ENCODE results near the gene ARL5B.

The ARL5B gene

DNA sequence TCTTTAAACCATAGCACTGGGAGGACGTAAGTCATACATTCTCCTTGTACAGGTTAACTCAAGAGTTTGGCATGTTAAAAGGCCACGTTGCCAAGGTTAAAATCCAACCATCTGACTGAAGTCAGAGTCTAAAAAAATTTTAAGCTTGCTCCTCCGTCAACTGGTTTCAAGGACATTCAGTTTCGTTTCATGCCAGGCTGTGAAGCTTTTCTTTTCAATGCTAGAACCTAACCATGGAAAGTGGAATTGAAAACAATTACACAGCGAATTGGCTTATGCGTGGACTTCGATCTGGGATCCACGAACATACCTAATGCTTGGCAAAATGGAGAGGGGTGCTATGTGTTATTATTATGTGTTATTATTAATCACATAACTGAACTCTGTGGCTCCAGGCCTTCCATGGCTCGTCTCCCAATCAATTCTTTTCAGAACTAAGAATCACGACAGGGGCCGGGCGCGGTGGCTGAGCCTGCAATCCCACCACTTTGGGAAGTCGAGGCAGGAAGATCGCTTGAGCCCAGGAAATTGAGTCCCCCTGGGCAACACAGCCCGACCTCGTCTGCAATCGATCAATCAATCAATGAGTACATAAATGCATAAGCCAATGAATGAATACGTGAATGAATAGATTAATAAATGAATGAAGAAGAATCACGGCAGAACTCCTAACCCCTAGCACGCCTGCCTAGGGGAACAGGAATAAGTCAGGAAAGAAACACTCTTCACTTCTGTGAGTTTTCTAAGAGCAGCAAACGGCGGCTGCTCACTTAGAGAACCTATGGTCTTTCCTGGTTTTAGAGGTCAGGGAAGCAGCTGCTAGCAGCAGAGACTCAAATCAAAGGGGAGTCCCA, 733 bp upstream of the ARL5B start:
- H3K4me3 ChIP-seq (ENCODE audit: low read depth, low read length), result peak overlapping the region; percentile 93
- TF ChIP-seq, protein P1, sequence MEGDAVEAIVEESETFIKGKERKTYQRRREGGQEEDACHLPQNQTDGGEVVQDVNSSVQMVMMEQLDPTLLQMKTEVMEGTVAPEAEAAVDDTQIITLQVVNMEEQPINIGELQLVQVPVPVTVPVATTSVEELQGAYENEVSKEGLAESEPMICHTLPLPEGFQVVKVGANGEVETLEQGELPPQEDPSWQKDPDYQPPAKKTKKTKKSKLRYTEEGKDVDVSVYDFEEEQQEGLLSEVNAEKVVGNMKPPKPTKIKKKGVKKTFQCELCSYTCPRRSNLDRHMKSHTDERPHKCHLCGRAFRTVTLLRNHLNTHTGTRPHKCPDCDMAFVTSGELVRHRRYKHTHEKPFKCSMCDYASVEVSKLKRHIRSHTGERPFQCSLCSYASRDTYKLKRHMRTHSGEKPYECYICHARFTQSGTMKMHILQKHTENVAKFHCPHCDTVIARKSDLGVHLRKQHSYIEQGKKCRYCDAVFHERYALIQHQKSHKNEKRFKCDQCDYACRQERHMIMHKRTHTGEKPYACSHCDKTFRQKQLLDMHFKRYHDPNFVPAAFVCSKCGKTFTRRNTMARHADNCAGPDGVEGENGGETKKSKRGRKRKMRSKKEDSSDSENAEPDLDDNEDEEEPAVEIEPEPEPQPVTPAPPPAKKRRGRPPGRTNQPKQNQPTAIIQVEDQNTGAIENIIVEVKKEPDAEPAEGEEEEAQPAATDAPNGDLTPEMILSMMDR (IDR thresholded peaks at IDR 0.05; ENCODE audit: insufficient read depth, low read length, missing control alignments), result no peak
- DNase-seq (ENCODE audit: low read depth, low spot score), result no peak
- POLR2A ChIA-PET, result no interaction called here
- CTCF ChIA-PET, result no interaction called here

DNA sequence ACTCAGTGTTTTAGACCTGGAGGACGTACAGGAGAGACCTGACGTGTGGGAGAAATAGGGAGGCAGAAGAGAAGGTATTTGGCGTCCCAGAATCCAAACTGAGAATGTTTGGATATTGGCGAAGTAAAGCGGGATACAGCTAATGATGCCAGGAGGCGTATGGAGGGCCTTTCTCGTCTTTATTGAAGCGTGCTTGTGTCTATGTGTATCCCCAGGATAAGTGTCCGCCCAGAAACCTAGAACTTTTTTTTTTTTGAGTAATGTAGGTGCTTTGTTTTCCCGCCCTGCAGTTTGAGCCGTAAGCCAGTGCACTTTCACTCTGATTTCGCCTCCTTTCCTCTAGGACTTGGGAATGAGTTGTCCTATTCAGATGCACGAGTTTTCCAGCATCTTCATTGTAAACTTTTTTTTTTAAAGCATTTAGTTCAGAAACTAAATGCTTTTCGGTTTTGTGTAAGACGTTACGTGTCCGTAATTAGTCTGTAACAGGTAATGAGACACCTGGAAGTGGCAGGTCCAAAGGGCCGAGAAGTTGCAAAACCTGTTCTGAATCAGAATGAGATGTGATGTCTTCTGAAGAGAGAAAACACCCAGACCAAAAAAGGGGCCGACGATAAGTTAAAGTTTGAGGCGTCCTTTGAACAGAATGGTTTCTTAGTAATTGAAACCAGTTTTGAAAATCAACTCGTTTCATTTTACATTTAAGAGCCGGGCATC, 746 bp downstream of the ARL5B start:
- no peak for DNase-seq (ENCODE audit: low read depth, low spot score)
- ChIA-PET POLR2A (no interaction called here), CTCF (no interaction called here)
- peak overlapping the region; percentile 93 for H3K4me3 ChIP-seq (ENCODE audit: low read depth, low read length)
- TF ChIP-seq, protein P1 (IDR thresholded peaks at IDR 0.05; ENCODE audit: insufficient read depth, low read length, missing control alignments), result no peak

DNA sequence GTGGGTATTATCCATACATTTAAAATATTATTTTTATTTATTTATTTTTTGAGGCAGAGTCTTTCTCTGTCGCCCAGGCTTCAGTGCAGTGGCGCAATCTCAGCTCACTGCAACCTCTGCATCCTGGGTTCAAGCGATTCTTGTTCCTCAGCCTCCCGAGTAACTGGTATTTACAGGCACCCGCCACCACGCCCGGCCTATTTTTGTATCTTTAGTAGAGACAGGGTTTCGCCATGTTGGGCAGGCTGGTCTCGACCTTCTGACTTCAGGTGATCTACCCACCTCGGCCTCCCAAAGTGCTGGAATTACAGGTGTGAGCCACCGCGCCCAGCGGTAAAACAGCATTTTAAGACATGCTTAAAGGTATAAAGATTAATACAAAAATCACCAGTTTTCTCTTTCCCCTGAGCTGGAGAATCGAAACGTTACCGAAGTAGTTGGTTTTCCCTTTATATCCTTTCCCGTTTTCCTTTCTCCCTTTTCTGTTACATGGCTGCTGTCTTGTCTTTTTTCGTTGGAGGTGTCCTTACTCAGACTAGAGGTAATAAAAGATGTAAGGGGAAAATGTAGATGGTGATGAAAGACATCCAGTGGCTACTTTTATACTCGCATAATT, 1.7 kb downstream of the ARL5B start:
- POLR2A ChIA-PET, result no interaction called here
- CTCF ChIA-PET, result no interaction called here
- TF ChIP-seq, protein P1 (IDR thresholded peaks at IDR 0.05; ENCODE audit: insufficient read depth, low read length, missing control alignments), result no peak
- DNase-seq (ENCODE audit: low read depth, low spot score), result no peak
- peak overlapping the region; percentile 93 for H3K4me3 ChIP-seq (ENCODE audit: low read depth, low read length)

DNA sequence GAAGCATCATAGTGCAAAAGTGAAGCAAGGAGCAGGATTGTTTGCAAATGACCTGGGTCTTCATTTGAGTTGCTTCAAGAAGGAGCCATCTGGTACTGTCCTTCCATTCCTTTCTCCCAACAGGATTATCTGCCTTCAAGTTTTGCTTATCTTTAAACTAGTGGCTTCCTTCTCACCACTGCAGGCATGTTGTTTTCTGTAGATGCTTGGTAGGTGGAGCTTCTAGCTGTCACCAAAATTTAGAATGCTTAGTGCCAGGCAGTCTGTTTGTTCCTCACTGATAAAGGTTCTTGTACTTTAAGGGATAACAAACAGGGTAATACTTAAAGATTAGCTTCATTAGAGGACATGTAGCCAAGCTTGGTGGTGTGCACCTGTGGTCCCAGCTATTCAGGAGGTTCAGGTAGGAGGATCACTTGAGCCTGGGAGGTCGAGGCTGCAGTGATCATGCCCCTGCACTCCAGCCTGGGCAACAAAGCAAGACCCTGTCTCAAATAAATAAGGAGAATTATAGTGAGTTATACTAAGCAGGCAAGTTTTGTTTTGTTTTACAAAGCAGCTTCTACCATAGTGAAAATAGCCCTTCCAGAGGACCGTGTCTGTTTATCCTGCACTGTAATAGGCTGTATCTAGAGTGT, 5.7 kb downstream of the ARL5B start:
- TF ChIP-seq, protein P1 (IDR thresholded peaks at IDR 0.05; ENCODE audit: insufficient read depth, low read length, missing control alignments), result no peak
- CTCF ChIA-PET, result no interaction called here
- POLR2A ChIA-PET, result no interaction called here
- H3K4me3 ChIP-seq (ENCODE audit: low read depth, low read length), result no peak overlapping the region
- no peak for DNase-seq (ENCODE audit: low read depth, low spot score)

DNA sequence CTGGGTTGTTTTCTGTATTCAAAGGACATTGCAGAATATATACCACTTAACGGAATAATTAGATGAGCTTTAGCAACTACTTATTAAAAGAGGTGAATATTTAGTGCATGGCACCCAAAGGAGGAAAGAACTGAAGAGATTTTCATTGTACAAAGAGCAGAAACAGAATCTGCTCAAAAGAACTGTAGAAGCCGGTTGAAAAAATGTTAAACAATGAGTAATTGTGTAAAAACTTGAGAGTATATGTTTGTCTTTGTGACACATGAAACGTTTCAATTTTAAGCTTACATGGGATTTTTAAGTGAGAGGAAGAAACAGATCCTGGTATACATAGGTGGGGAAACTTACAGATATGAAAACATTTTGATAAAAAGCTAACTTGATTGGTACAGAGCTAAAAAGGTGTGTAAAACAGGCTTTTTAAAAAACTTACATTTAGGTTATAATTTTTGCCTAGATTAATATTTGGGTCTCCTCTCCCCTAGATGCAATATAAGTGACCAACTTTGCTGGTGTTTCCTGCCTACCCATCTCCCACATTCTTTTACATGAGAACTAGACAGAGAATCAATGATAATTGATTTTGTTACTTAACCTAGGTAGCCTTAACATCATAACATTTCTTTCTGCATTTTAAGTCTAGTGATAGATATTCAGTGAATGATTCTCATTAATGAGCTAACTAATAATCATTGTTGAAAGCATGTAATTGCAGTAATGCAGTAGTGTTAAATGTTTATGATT, 6.8 kb downstream of the ARL5B start:
- DNase-seq (ENCODE audit: low read depth, low spot score), result no peak
- CTCF ChIA-PET, result no interaction called here
- TF ChIP-seq, protein P1 (IDR thresholded peaks at IDR 0.05; ENCODE audit: insufficient read depth, low read length, missing control alignments), result no peak
- no peak overlapping the region for H3K4me3 ChIP-seq (ENCODE audit: low read depth, low read length)
- POLR2A ChIA-PET, result no interaction called here
